GM12891 (cell line): ENCODE measurements around the gene DNAH11.

Experiments
- DNase-seq: peaks from one replicate; pipeline ENCODE4 v3.0.0; 2011; ENCODE audit warnings: low spot score; ENCODE audit not compliant: insufficient read length
- FAIRE-seq: peaks from 2 replicates; lab custom pipeline; 2011; peaks lifted over from hg19 to GRCh38; lab: Jason Lieb, UNC
- PAX5 ChIP-seq: IDR thresholded peaks from 2 replicates; pipeline ENCODE4 v1.6.1; 2011; ENCODE audit warnings: low read length, moderate library complexity, mild to moderate bottlenecking; ENCODE audit not compliant: insufficient read depth, severe bottlenecking
- POLR2A ChIP-seq: IDR thresholded peaks from 2 replicates; pipeline ENCODE4 v1.6.1; 2011; ENCODE audit warnings: low read depth, low read length, control low read depth
- POLR2AphosphoS5 ChIP-seq: IDR thresholded peaks from 2 replicates; pipeline ENCODE4 v1.6.1; 2011; ENCODE audit warnings: low read depth, low read length, control low read depth
- POU2F2 ChIP-seq: IDR thresholded peaks from 2 replicates; pipeline ENCODE4 v1.6.1; 2011; ENCODE audit warnings: low read depth, mild to moderate bottlenecking, control low read depth, low read length, moderate library complexity
- SPI1 ChIP-seq: IDR thresholded peaks from 2 replicates; pipeline ENCODE4 v1.6.1; 2011; ENCODE audit warnings: low read depth, low read length, control low read depth
- TAF1 ChIP-seq: IDR thresholded peaks from 2 replicates; pipeline ENCODE4 v1.6.1; 2011; ENCODE audit warnings: low read depth, low read length, control low read depth

The DNAH11 gene

DNA sequence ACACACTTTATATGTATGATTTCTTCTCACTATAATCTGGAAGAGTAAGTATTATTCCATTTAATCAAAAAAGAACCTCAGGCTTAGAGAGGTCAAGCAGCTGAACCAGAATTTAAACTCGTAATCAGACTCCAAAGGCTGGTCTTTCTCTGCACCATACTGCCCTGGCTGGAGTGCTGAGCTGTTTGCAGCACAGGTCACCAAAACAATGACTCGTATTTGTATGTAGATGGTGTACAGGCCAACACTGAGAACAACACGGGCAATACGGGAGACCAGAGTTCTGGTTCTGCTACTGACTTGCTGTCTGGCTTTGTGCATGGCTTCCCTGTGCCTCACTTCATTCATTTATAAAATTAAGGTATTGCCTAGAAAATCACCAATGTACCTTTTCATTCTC lies 344.9 kb downstream of the DNAH11 start:
- FAIRE-seq (no peak), DNase-seq (no peak)
- no peak for TF ChIP-seq TAF1
- no peak for TF ChIP-seq POLR2AphosphoS5
- TF ChIP-seq SPI1 = no peak
- no peak for TF ChIP-seq POU2F2
- TF ChIP-seq POLR2A = no peak
- no peak for TF ChIP-seq PAX5

DNA sequence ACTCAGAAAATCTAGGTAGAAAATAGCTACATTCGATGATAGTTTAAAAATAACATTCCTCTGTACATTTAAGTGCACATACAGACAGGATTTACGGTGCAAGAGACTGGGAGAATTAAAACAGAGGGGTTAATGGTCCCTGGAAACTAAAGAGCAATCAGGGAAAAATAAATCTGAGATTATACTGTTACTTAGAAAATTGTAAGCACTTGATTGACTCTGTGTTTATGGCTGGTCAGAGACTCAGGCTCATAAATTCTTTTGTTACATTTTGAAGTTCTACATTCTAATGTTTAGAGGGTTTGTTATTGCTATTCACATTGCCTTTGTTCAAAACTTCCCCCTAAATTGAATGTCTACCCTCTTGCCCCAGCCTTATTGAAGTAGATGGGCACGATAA lies 348.5 kb downstream of the DNAH11 start:
- no peak for DNase-seq
- FAIRE-seq = no peak
- TF ChIP-seq POU2F2 (no peak), PAX5 (no peak), POLR2AphosphoS5 (no peak), POLR2A (no peak), SPI1 (no peak), TAF1 (no peak)

DNA sequence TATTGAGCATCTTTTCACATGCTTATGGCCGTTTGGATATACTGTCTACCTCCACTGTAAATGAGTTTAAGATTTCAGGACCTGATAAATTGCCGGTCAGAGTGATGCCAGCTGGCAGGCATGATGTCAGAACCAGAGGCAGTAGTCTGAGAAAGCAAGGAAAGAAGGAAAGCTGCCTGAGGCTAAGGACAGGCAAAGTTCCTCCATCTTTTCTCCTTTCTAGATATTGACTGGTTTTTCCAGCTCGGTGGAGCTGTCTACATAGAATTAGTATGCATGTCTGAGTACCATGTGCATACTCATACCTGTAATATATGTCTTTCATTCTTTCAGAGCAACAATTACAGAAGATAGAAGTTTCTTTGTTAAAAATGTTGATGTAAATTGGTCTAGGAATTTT lies 350.6 kb downstream of the DNAH11 start:
- no peak for TF ChIP-seq POLR2A
- no peak for TF ChIP-seq TAF1
- FAIRE-seq (no peak), DNase-seq (no peak)

DNA sequence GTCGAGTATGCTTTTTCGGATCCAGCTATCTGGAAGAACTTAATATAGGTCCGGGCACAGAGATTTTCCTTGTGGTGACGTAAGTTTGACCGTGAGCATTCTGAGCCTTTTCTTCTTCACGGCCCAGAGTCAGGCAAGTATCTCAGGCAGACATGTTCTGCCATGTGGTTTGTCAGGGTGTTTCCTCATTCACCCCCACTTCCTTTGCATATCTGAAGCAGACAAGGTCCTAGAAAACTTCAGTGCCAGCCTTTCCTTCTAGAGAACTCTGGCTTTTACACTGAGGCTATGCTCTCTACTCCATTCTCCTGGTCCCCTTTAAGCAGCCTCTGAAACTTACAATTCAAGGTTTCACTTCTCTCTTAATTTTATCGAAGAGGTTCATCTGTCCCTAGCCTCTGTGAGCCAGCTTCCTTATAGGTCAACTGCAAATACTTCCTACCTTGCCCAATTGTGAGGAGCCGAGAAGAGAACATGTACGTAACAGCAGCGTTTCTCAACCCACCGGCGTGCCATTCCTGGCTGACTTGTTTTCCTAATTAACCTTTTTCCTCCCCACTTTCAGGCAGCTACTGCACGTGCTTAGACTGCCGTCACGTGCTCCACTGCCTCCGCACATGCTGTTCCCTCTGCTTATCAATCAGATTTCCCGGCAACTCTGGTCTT lies 355.6 kb downstream of the DNAH11 start:
- TF ChIP-seq TAF1 (peak; percentile 38; the same call in 1 of the 2 replicates), POLR2AphosphoS5 (peak; percentile 50; the same call in 1 of the 2 replicates), POU2F2 (peak; percentile 81), SPI1 (peak; percentile 93), PAX5 (no peak), POLR2A (peak; percentile 68; the same call in 1 of the 2 replicates)
- DNase-seq (peak; percentile 37), FAIRE-seq (peak; percentile 94)

DNA sequence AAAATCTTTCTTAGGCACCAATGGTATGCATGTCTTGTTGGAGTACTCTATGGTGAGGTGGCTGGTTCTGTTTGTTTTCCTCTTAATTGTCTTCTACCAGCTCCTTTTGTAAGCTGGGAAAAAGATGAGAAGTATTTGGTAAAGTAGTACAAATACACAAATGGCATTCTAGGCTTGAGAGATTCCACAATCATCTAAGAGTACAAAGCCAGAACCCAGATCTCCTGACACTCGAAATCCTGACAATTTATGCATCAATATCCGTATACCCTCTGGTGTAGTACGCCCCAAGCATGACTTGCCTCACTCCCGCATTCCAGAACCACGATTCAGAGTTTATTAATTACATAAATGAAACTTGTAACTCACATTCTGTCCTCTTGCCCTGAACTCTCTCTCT lies 359.4 kb downstream of the DNAH11 start:
- FAIRE-seq = no peak
- TF ChIP-seq PAX5 (no peak), POU2F2 (no peak), SPI1 (no peak), POLR2AphosphoS5 (no peak), TAF1 (no peak), POLR2A (no peak)
- DNase-seq = no peak

DNA sequence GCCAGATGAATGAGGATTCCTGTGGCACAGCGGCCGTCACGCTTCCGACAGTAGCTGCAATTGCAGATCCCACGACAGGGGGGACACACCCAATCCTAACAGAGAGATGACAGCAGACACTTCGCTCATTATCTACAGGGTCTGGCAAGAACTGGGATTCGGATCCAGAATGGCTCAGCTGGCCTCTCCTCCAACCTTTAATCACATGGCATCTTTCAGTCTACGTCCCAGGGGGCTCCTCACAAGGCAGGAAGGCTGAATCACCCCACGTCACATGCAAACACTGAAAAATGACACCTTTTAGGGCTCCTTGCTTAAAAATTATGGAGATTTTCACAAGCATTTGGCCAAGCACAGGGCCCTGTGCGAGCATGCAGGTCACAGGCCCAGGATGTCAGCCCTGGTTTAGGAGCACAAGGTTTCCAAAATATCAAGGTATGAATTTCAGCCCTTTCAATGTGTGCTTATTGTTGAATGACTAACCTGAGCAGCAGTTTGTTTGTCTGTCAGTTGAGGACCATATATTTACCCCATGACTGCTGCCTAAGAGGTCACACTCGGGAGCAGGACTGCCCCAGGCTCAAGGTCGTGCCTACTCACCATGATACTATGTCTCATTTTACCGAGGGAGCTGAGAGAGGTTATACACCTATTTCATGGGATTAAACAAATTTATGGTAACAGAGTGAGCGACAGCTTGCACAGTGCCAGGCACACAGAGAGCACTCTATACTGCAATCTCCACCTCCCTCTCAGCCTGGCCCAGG lies 360.4 kb downstream of the DNAH11 start:
- TF ChIP-seq POLR2A (no peak), POU2F2 (no peak), TAF1 (no peak)
- no peak for FAIRE-seq
- DNase-seq = no peak

DNA sequence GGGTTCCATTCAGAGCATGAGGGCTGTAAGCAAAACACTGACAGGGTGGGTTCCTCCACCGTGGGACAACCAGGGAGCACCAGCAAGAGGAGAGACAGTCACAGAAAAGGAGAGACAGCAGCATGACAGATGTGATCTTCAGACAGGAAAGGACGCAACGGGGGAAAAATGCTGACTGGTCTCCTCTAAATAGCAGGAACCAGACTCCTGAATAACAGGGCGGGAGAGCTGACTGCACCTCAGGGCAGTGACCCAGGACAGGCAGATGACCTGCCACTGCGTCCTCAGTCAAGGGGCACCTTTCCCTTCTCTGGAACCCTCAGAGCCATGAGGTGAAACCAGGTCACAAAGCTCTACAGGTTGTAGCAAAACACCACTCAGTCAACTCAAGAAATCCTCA lies 365.9 kb downstream of the DNAH11 start:
- TF ChIP-seq TAF1 (no peak), POU2F2 (no peak), SPI1 (no peak)
- DNase-seq = no peak
- FAIRE-seq = no peak

DNA sequence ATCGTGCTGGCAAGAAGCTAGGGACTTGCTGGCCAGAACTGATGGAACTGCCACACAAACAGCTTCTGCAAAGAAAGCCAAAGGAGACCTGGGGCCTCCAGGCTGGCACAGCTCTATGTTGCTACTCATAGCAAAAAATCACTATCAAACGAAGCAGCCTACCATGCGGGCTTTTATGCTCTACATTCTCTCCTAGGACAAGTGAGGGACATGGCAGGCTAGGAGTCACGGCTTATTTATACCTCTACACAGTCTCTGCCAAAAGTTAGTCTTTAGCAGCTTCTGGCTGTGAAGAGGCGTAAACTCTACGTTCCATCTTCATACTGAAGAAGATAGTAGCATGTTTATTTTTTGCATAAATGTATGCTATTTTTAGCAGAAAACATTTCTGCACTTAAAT lies 367.4 kb downstream of the DNAH11 start:
- FAIRE-seq (no peak), DNase-seq (no peak)
- no peak for TF ChIP-seq POLR2A
- TF ChIP-seq PAX5 = no peak
- no peak for TF ChIP-seq TAF1
- TF ChIP-seq POLR2AphosphoS5 = no peak
- TF ChIP-seq POU2F2 = no peak
- no peak for TF ChIP-seq SPI1

DNA sequence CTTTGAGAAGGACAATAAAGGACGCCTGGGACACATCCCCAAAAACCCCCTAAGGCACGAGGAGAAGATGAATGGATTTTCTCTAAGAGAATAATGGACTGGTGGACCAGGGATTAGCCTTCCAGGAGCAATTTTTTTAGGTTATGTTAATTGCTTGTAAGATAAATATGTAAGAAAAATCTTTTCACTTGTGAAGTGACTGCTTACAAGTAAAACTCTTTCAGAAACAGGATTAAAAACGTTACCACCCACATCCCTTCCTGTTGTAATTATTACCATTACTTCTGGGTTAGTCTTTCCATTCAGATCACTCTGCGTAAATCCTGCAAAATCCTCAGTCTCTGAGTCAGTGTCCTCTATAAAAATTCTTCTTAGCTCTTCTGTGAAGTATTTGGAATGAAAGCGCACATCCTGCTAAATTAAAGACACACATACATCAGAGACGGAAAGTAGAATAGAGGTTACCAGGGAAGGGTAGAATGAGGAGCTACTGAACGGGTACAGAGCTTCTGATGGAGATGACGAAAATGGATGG lies 368.6 kb downstream of the DNAH11 start:
- DNase-seq (no peak), FAIRE-seq (no peak)
- TF ChIP-seq POLR2AphosphoS5 (no peak), PAX5 (no peak), POLR2A (no peak), SPI1 (no peak)

DNA sequence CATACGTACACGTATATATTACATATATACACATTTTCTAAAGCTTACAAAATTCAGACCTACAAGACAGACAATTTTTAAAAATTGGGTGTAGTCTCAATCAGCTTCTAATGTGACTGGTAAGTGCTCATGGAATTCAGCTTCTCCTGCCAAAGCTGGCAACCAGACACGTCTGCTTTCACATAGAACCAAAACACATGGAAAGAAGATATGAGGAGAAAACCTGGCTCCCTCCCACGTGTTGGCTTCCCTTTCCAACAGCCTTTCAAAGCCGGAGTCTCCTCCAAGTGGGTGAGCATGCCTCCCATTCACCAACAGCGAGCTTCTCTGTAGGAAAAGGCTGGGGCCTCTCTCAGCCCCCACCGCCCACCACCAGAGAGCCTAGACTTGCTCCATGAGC lies 369.5 kb downstream of the DNAH11 start:
- DNase-seq = no peak
- FAIRE-seq = no peak
- TF ChIP-seq SPI1 = no peak
- TF ChIP-seq PAX5 = no peak
- no peak for TF ChIP-seq POU2F2
- TF ChIP-seq TAF1 = no peak
- TF ChIP-seq POLR2AphosphoS5 = no peak
- no peak for TF ChIP-seq POLR2A
